Right lobe of liver (tissue), 4 donors: ENCODE measurements around the gene UBAP1L.
"Not testable (repeated sequence)": the region's sequence is repeated elsewhere in the genome, so short reads cannot be mapped to it uniquely, and the experiment has no call there.

ENCODE experiments used
- CTCF ChIP-seq, 4 donors: fragments of 200-600 bp in 3 of 4; fragments of 450-650 bp in 1 of 4; IDR thresholded peaks; one replicate each; pipeline versions ENCODE4 v1.5.1 to v1.8.0; 2016 to 2022; ENCODE audit warnings: antibody characterized with exemption in 4 of 4, mild to moderate bottlenecking in 2 of 4
- POLR2A ChIP-seq: fragments of 450-650 bp; IDR thresholded peaks from one replicate; pipeline ENCODE4 v1.6.1; 2017; ENCODE audit warnings: antibody characterized with exemption, mild to moderate bottlenecking
- donor health status: DM: no; HTN: no; CAD: no.
- donor health status: DM: no; HTN: no; CAD: no.
- donor health status: DM: no; HTN: yes; CAD: no.

DNA sequence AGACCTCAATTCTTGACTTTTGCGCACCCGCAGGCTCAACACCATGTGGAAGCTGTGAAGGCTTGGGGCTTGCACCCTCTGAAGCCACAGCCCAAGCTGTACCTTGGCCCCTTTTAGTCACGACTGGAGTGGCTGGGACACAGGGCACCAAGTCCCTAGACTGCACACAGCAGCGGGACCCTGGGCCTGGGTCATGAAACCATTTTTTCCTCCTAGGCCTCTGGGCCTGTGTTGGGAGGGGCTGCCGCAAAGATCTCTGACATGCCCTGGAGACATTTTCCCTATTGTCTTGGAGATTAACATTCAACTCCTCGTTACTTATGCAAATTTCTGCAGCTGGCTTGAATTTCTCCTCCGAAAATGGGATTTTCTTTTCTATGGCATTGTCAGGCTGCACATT, 22.1 kb upstream of the UBAP1L start:
- TF ChIP-seq CTCF (IDR thresholded peaks at IDR 0.05); POLR2A: not testable (repeated sequence)
